BJ (cell line): ENCODE results near the gene GRM8. TPM values are rescaled to one million over a fixed set of nuclear protein-coding genes. Genes with fewer than 3 reads are reported as not detected.

Source experiments
- CTCF ChIA-PET: fragments of 350-600 bp; formaldehyde crosslinking; extraction: SDS; loops from one replicate; lab custom pipeline; 2021; ENCODE audit warnings: antibody characterized with exemption, inconsistent platforms; lab: Yijun Ruan, JAX
- POLR2A ChIA-PET: fragments of 300-600 bp; sonication (Branson Sonifier 250); formaldehyde crosslinking; extraction: SDS; loops from one replicate; lab custom pipeline; 2021; ENCODE audit warnings: antibody characterized with exemption; lab: Charles Lee
- DNase-seq: peaks from one replicate; pipeline ENCODE4 v3.0.0-alpha.2; 2011; ENCODE audit warnings: low read depth
- H3K27me3 ChIP-seq: 2 replicates; pipeline ENCODE4 v1.6.0; 2011; ENCODE audit warnings: low read length; ENCODE audit not compliant: control insufficient read depth, insufficient read depth
- H3K36me3 ChIP-seq: 2 replicates; pipeline ENCODE4 v1.5.1; 2011; ENCODE audit warnings: low read length; ENCODE audit not compliant: control insufficient read depth, insufficient read depth
- H3K4me3 ChIP-seq: 2 replicates; pipeline ENCODE4 v1.5.1; 2011; ENCODE audit warnings: low read depth, mild to moderate bottlenecking, control low read depth, low read length
- polyA plus RNA-seq: library from polyadenylated mRNA; depleted of rRNA; stranded (reverse); fragments of >200 nt; gene quantifications from 2 replicates; pipeline ENCODE4 v1.2.3, GENCODE V29; 2011
- TF ChIP-seq, protein P1 (sequence below): IDR thresholded peaks from 2 replicates; pipeline ENCODE4 v1.5.1; 2011; ENCODE audit warnings: low read depth, mild to moderate bottlenecking, control low read depth, inconsistent platforms, low read length, moderate library complexity; ENCODE audit not compliant: insufficient read depth

Gene GRM8
- polyA plus RNA-seq, 1 experiment = not detected

- DNase-seq = no peak
- no peaks in the 10 kb centered on the region for H3K27me3 ChIP-seq
- H3K36me3 ChIP-seq = no peaks in the 10 kb centered on the region
- POLR2A ChIA-PET = no interaction called here
- CTCF ChIA-PET = no interaction called here
- H3K4me3 ChIP-seq = no peak overlapping the region
- TF ChIP-seq, protein P1, sequence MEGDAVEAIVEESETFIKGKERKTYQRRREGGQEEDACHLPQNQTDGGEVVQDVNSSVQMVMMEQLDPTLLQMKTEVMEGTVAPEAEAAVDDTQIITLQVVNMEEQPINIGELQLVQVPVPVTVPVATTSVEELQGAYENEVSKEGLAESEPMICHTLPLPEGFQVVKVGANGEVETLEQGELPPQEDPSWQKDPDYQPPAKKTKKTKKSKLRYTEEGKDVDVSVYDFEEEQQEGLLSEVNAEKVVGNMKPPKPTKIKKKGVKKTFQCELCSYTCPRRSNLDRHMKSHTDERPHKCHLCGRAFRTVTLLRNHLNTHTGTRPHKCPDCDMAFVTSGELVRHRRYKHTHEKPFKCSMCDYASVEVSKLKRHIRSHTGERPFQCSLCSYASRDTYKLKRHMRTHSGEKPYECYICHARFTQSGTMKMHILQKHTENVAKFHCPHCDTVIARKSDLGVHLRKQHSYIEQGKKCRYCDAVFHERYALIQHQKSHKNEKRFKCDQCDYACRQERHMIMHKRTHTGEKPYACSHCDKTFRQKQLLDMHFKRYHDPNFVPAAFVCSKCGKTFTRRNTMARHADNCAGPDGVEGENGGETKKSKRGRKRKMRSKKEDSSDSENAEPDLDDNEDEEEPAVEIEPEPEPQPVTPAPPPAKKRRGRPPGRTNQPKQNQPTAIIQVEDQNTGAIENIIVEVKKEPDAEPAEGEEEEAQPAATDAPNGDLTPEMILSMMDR = no peak
Measured at GRCh38 chr7:126776498-126776897, 476.2 kb downstream of the GRM8 start.

DNA sequence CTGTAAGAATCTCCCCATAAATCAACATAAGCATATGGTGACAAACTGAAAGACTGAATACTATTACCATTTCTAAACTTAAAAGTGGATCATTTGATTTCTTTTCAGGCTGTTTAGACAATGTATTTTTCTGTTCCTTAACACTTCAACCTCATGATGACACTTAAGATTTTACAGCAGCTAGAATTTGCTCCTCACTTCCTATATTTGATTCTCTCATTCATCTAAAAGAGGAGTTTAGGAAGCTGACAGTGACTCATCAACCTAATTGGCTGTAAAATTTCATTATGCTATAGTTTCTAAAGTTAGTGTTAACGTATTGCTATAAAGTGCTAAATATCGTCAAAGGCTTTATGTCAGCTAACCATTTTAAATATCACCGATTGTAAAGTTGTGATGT is 478.7 kb downstream of the GRM8 start:
- DNase-seq = no peak
- H3K4me3 ChIP-seq = no peak overlapping the region
- ChIA-PET CTCF (no interaction called here), POLR2A (no interaction called here)
- H3K36me3 ChIP-seq = no peaks in the 10 kb centered on the region
- H3K27me3 ChIP-seq = no peaks in the 10 kb centered on the region
- TF ChIP-seq, protein P1 = no peak

GRCh38 chr7:126768836-126769235 is 483.9 kb downstream of the GRM8 start:
- CTCF ChIA-PET = no interaction called here
- TF ChIP-seq, protein P1 = no peak
- no peaks in the 10 kb centered on the region for H3K27me3 ChIP-seq
- POLR2A ChIA-PET = no interaction called here
- no peak for DNase-seq
- no peaks in the 10 kb centered on the region for H3K36me3 ChIP-seq
- H3K4me3 ChIP-seq = no peak overlapping the region

DNA sequence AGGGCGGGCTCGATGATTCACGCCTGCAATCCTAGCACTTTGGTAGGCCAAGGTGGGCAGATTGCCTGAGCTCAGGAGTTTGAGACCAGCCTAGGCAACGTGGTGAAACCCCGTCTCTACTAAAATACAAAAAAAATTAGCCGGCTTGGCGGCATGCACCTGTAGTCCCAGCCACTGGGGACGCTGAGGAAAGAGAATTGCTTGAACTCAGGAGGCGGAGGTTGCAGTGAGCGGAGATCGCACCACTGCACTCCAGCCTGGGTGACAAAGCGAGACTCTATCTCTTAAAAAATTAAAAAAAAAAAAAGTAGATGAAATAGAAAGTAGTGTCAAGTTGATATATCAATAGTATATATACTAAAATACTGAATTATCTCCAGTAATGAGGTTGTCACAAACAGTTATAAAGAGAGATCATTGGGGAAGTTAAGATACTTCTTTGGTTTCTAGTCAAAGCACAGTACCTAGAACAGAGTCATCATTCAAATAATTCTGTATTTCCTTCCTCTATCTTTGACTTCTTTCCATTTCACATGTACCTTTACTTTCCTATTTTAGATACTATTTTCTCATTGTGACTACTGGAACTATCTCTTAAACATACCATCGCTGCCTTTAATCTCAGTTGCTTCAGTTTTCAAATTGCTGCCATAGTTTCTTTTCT is 491.7 kb downstream of the GRM8 start:
- Histone ChIP-seq H3K36me3 (no peaks in the 10 kb centered on the region), H3K27me3 (no peaks in the 10 kb centered on the region), H3K4me3 (no peak overlapping the region)
- TF ChIP-seq, protein P1 = no peak
- CTCF ChIA-PET = no interaction called here
- POLR2A ChIA-PET = no interaction called here
- DNase-seq = no peak

GRCh38 chr7:126755381-126755780 is 497.4 kb downstream of the GRM8 start:
- no peak overlapping the region for H3K4me3 ChIP-seq
- TF ChIP-seq, protein P1 = no peak
- CTCF ChIA-PET = no interaction called here
- no peaks in the 10 kb centered on the region for H3K36me3 ChIP-seq
- no peak for DNase-seq
- no peaks in the 10 kb centered on the region for H3K27me3 ChIP-seq
- POLR2A ChIA-PET = no interaction called here
